HFFc6 (cell line): Measurements from ENCODE around the gene ZNF19. TPM values are rescaled to one million over a fixed set of nuclear protein-coding genes. Genes with fewer than 3 reads are reported as not detected.

Source experiments
- DNase-seq: peaks from one replicate; pipeline ENCODE4 v3.0.0-alpha.2; 2018
- H3K27ac Mint-ChIP-seq: 2 replicates; pipeline ENCODE4 v1.8.0; 2020; ENCODE audit warnings: mild to moderate bottlenecking, mixed read lengths
- H3K27me3 Mint-ChIP-seq: 2 replicates; pipeline ENCODE4 v1.8.0; 2021; ENCODE audit warnings: mild to moderate bottlenecking, moderate library complexity, mixed read lengths; ENCODE audit not compliant: insufficient read depth
- H3K36me3 Mint-ChIP-seq: 2 replicates; pipeline ENCODE4 v1.8.0; 2021; ENCODE audit warnings: low read depth, mixed read lengths
- H3K4me1 Mint-ChIP-seq: 2 replicates; pipeline ENCODE4 v1.8.0; 2020; ENCODE audit warnings: low read depth, mixed read lengths
- H3K4me3 Mint-ChIP-seq: 2 replicates; pipeline ENCODE4 v1.8.0; 2020; ENCODE audit warnings: mild to moderate bottlenecking, moderate library complexity, mixed read lengths
- H3K9me3 Mint-ChIP-seq: 2 replicates; pipeline ENCODE4 v1.8.0; 2020; ENCODE audit warnings: mild to moderate bottlenecking, mixed read lengths
- total RNA-seq, 6 experiments: library from RNA; stranded (reverse); fragmentation: NEBNext Ultra II Directional; extraction: Animal tissue kit (Norgen Biotek cat#: 25700); gene quantifications; 2 replicates in 1 of 6; 3 replicates in 5 of 6; pipeline ENCODE4 v1.2.3, GENCODE V29; 2021
- TF ChIP-seq, protein P1 (sequence below): fragments of 200-600 bp; sonication (generic); IDR thresholded peaks from 2 replicates; pipeline ENCODE4 v1.5.0; 2021; ENCODE audit warnings: antibody characterized with exemption, mild to moderate bottlenecking

ZNF19 gene
- total RNA-seq, 6 experiments from 2014 or later = 1.1 to 2.0 (median 1.6) TPM

DNA sequence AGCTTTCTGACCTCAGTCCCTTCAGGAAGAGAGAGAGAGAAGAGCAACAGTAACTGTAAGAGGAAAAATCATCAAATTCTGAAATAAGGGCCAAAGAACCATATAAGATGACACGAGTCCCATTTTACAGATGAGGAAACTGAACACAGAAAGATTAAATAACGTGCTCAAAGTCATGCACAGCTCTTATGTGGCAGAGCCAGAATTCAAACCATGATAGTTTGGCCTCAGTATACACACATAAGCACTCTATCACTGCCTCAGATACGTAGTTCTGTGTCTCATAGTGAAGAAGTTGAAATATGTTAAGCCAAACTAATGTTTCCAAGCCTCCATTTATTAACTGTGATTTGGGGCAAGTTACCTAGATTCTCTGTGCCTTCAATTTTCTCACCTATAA is 1.9 kb upstream of the ZNF19 start:
- Mint-ChIP-seq H3K27me3 (peaks cover 10% of the 10 kb centered on the region; the same call in 1 of the 2 replicates), H3K4me3 (no peak overlapping the region), H3K27ac (no peak overlapping the region), H3K4me1 (peaks cover 6% of the 10 kb centered on the region; the same call in 1 of the 2 replicates), H3K36me3 (no peaks in the 10 kb centered on the region), H3K9me3 (no peaks in the 10 kb centered on the region)
- no peak for DNase-seq
- TF ChIP-seq, protein P1, sequence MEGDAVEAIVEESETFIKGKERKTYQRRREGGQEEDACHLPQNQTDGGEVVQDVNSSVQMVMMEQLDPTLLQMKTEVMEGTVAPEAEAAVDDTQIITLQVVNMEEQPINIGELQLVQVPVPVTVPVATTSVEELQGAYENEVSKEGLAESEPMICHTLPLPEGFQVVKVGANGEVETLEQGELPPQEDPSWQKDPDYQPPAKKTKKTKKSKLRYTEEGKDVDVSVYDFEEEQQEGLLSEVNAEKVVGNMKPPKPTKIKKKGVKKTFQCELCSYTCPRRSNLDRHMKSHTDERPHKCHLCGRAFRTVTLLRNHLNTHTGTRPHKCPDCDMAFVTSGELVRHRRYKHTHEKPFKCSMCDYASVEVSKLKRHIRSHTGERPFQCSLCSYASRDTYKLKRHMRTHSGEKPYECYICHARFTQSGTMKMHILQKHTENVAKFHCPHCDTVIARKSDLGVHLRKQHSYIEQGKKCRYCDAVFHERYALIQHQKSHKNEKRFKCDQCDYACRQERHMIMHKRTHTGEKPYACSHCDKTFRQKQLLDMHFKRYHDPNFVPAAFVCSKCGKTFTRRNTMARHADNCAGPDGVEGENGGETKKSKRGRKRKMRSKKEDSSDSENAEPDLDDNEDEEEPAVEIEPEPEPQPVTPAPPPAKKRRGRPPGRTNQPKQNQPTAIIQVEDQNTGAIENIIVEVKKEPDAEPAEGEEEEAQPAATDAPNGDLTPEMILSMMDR = no peak

DNA sequence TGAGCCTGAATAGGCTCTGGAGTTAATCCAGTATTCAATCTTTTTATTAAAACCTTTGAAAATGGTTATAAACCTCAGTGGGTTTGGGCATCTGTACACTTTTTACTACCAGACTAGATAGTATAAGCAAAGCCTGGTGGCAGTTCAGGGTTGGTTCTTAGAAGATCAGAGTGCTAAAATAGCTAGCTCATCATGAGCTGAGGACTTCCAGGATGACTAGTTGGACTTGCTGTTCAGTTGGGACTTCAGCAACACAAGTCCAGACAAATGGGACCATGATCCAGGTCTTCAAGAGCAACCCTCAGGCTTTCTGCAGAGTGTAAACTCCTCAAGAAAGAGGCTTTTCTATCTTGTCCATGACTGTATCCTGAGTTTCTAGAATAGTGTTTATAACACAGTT is 1.2 kb upstream of the ZNF19 start:
- Mint-ChIP-seq H3K4me1 (peaks cover 6% of the 10 kb centered on the region; the same call in 1 of the 2 replicates), H3K36me3 (no peaks in the 10 kb centered on the region), H3K4me3 (no peak overlapping the region), H3K27me3 (peaks cover 9% of the 10 kb centered on the region; the same call in 1 of the 2 replicates), H3K9me3 (no peaks in the 10 kb centered on the region), H3K27ac (no peak overlapping the region)
- TF ChIP-seq, protein P1 = no peak
- no peak for DNase-seq

DNA sequence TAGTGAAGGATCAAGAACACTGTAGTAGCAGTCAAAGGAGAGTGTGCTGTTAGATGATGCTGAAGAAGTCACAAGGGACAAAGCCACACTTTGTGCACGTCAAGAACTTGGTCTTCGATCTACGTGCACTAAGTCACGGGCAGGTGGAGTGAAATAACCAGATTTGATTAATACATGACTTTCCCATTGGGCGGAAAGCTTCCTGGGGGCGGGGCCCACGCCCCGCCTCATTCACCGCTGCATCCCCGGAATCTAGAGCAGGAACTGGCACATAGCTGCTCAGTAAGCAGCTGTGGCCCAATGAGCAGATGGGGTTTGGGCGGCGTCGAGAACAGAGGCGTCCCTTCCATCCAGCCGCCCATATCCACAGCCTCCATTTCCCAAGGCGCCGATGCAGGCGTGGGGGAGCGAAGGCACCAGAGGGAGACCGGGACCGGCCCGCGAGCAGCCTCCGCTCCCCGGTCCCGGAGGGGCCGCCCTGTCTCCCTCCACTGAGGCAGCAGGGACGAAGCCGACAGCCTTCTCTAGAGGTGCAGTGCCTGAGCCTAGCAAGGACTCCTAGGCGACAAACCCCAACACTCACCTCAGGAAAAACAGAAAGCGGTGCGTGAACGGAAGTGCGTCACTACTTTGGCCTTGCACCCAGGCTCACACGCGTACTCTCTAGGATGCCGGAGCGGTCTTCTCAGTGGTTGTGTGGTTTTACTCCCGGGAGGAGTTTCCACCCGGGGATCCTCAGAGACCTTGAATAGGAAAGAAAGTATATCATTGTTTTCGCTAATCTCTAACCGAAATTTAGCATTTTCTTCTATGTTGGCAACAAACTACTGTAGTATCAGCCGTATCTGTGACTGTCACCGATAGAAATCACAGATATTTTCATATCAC is 4.9 kb downstream of the ZNF19 start:
- peak overlapping the region; percentile 91 for H3K27ac Mint-ChIP-seq
- H3K4me1 Mint-ChIP-seq = peaks cover 25% of the 10 kb centered on the region
- TF ChIP-seq, protein P1 = no peak
- H3K27me3 Mint-ChIP-seq = peaks cover 9% of the 10 kb centered on the region; the same call in 1 of the 2 replicates
- DNase-seq = peak; percentile 89
- peaks cover 4% of the 10 kb centered on the region; the same call in 1 of the 2 replicates for H3K36me3 Mint-ChIP-seq
- H3K4me3 Mint-ChIP-seq = peak overlapping the region; percentile 87
- no peaks in the 10 kb centered on the region for H3K9me3 Mint-ChIP-seq

DNA sequence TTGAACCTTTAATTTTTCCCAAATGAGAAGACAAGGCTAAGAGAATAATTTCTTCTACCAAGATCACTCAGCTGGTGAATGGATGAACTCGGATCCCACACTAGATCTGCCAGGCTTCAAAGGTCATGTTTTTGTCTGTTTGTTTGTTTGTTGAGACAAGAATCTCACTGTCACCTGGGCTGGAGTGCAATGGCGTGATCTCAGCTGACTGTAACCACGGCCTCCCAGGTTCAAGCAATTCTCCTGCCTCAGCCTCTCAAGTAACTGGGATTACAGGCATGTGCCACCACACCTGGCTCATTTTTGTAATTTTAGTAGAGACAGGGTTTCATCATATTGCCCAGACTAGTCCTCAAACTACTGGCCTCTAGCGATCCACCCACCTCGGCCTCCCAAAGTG is 6.6 kb downstream of the ZNF19 start:
- no peaks in the 10 kb centered on the region for H3K27me3 Mint-ChIP-seq
- peaks cover 25% of the 10 kb centered on the region for H3K4me1 Mint-ChIP-seq
- H3K27ac Mint-ChIP-seq = no peak overlapping the region
- no peak overlapping the region for H3K4me3 Mint-ChIP-seq
- peaks cover 18% of the 10 kb centered on the region for H3K36me3 Mint-ChIP-seq
- no peak for DNase-seq
- TF ChIP-seq, protein P1 = no peak
- H3K9me3 Mint-ChIP-seq = peaks cover 7% of the 10 kb centered on the region

DNA sequence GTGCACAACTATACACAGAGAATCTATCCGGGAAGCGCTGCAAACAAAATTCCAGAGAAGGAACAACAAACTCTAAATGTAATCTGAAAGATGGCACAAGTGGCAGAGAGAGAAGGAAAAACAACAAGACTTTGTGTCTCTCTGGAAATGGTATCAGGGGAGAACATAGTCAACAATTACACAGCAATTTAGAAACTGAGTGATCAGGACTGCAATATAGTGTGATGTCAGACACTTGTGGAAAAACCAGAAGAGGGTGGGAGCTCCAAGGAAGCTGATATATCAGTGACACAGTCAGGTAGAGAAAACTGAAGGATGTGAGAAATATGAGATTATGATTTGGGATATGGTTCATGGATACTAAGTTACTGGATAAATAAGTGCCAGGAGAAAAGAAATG is 8.2 kb downstream of the ZNF19 start:
- TF ChIP-seq, protein P1 = no peak
- Mint-ChIP-seq H3K4me1 (peaks cover 31% of the 10 kb centered on the region), H3K27ac (no peak overlapping the region), H3K36me3 (peaks cover 34% of the 10 kb centered on the region), H3K27me3 (no peaks in the 10 kb centered on the region), H3K4me3 (no peak overlapping the region), H3K9me3 (peaks cover 23% of the 10 kb centered on the region)
- DNase-seq = no peak
